ENCODE results near the gene LAMA4.
"Not testable (repeated sequence)": the region's sequence is repeated elsewhere in the genome, so short reads cannot be mapped to it uniquely, and the experiment has no call there.

The LAMA4 gene

DNA sequence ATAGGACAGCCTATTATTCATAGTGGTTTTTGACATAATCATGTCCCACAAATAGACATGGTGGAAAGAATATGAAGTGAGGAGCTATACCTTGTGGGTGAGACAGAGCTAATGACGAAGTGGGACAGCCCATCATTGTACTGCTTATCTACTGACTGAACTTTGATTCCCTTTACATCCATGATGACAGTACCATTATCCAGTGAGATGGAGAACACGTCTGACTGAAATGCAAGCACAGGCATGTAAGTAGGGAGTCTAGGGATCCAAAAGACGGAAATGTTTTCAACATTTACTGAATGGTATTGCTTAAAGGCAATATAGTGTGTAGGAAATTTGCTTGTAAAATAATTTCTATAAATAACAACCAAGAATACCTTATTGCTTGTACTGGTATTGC is 123.5 kb downstream of the LAMA4 start:
- FAIRE-seq = no peak

DNA sequence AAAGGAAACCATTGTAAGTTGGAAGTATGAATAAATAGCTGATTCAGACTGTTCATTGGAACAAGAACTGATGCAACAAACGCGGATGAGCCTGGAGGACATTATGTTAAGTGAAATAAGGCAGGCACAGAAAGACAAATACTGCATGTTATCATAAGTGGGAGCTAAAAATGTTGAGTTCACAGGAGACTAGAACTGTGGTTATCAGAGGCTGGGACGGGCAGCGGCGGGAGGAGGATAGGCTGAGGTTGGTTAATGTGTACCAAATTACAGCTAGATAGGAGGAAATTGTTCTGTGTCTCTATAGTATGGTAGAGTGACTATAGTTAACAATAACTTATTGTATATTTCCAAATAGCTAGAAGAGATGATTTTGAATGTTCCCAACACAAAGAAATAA is 126.2 kb downstream of the LAMA4 start:
- FAIRE-seq = no peak

DNA sequence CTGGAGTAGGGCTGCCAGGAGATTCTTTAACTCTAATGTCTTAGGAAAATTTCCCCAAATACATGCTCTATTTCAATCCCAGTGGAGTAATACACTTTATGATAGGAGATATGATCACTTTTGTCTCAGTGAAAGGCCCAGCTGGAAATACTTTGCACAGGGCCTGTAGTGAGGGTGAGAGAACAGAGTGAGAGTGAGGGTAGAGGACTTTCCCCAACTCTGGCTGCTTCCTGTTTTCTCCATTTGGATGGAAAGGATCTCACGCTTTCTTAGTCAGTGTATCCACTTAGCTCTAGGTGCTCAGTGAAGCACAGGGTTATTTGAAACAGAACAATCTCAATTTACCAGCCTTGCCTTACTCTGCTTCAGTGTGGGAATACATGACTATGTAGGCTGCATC is 130.4 kb downstream of the LAMA4 start:
- FAIRE-seq = no peak

DNA sequence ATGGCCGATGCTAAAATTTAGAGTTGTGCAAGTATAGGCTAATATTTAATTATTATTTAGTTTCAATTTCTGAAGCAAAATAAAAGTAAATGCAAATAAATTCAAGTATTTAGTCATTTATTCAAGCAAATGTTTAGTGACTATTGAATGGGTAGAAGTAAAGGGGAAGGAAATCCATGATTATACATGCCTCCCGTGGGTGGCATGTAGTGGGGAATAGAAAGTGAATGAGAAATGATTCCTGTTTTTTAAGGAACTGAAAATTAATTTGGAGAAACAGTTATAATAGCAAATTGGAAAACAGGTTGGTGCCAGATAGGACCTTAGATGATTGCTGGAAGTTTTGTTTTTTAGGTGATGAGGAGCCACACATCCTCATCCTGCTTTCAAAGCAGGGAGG is 131.6 kb downstream of the LAMA4 start:
- no peak for FAIRE-seq

DNA sequence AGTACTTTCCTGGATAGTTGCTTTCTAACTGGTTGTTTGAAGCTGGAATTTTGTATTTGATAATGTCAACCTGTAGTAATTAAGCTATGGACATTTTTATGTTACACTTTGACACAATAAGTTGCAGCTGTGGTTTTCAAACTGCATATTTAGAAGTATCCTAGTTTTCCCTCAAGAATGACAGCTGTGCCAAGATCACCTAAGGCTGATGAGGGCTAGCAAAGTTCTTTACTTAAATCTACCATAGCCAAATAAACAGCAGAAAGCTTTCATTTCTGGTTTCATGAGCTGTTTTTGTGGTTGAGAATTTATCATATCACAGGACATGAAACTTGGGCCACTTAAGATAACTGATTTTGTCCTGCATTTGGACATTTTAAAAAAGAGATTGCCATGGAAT is 136.3 kb downstream of the LAMA4 start:
- FAIRE-seq = no peak

DNA sequence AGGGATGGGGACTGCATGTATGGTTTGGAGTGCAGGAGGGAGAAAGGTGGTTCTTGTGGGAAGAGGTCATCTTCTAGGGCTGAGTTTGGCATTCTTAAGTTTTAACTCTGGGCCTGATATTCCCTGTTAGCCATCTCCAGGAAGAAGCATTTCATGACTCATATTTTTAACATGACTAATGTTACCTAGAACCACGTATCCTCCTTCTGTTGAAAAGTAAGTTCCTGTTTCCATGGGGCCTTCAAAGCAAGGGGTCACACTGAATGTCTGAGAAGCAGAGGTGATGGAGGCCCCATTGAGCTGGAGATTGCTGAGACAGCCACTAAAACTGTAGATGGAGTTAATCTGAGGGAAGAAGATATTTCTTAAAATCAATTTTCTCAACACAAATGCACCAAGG is 136.8 kb downstream of the LAMA4 start:
- no peak for FAIRE-seq

DNA sequence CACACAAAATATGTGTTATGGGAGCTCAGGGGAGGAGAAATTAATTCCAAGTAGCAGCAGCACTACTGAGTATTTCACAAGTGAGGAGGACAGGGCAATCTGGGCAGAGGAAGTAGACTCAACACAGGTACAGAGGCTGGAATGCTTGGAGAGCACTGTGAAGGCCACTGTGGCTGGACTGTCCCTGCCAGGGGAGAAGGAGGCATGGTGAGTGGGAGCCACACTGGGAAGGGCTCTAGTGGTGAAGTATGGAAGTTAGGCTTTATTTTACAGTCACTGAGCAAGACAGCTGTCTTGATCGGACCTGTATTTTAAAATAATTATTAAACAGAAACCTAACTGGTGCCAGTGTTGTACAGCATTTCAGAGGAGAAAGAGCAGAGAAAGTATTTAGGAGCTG is 138.1 kb downstream of the LAMA4 start:
- no peak for FAIRE-seq

DNA sequence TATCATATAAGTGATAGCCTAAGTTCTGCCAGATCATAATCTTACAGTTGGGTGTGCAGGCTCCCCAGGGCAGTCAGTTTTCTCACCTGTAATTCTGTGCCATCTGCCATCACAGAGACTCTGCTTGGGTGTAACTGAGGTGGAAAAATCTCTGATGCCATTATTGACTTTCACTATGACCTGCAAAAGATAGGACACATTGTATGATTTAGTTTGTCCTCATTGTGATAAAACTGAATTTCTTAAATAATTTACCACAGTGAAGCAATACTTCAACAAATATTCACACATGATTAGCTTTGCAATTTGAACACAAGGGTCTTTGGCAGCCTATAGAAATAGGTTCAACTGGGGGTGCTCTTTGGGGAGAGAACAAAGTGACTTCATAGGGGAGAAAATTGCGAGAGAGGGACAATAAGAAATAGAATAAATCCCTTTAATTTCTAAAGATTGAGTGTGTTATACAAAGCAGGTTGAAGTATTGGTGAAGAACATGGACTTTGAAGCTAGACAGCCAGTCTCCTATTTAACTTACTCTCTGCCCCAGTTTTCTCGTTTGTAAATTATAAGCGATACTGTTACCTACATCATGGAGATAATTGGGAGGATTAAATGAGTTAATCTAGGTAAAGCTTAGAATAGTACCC is 139.7 kb downstream of the LAMA4 start:
- no peak for FAIRE-seq

DNA sequence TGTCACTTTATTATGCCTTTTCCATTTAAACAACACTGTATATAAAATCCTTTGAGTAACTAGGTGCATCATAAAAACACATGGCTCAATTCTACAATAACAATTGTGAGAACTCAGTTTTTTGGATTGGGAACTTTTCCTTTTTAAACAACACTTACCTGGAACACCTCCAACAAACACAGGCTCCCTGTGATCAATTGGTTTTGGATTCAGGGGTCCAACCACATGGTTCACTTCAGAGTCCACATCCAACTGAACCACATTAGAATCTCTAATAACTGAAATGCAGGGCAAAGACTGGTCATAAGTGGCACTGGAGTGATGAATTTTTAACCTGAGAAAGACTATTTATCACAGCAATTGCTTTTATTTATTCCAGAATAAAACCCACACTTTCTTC is 140.4 kb downstream of the LAMA4 start:
- FAIRE-seq = no peak

DNA sequence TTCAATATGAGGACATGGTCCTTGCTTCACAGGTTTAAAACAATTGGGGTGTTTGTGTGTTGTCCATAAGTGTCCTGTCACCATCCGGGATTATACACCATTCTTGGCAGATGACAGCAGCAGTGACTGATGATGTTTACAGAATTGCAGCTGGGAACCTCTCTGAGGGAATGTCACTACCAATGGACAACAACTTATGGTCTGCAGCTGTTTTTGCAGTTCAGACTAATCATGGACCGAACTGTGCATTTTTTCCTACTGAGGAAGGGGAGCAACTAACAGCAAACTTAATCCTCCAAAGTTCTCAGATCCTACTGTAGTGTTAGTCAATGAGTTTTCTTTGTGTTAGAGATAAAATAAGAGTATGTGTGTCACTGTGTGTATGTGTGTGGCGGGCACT is 140.9 kb downstream of the LAMA4 start:
- no peak for FAIRE-seq

DNA sequence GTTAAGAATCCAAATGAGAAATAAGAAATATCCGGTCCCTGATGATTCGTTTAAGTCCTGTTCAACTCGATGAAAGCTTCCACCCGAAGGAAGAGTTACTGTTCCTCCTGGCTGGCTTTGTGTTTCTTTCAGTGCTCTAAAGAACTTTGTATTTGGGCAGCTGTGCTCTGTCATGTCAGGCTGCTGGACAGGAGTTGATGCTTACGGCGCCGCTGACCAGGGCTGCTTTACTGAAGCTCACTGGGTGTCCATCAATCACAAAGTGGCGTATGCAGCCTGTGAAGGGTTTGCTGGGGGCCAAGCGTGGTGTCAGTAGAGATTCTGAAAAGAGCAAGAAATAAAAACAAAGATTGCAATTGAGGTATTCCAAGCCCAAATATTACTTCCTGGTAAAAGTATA is 145.1 kb downstream of the LAMA4 start:
- FAIRE-seq = no peak

DNA sequence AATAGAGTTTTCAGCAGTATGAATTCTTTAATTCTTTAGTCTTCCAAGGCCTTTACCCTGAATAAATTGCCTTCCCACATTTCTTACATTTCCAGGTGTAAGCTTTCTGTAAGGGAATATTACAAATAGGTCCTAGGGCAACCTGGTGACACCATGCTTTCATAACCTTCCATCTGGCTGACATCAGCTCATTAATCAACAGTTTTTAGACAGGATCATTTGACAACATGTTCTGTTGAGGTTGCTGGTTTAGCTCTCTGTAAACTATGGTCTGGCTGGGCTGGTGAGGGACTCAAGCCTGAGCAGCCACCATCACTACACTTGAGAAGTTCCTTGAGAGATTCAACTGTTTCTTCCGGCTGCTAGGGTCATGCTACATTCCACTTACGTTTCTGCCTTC is 147.8 kb downstream of the LAMA4 start:
- no peak for FAIRE-seq

DNA sequence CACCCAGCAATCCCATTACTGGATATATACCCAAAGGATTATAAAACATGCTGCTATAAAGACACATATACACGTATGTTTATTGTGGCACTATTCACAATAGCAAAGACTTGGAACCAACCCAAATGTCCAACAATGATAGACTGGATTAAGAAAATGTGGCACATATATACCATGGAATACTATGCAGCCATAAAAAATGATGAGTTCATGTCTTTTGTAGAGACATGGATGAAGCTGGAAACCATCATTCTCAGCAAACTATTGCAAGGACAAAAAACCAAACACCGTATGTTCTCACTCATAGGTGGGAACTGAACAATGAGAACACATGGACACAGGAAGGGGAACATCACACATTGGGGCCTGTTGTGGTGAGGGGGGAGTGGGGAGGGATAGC is 148.3 kb downstream of the LAMA4 start:
- not testable (repeated sequence) for FAIRE-seq

DNA sequence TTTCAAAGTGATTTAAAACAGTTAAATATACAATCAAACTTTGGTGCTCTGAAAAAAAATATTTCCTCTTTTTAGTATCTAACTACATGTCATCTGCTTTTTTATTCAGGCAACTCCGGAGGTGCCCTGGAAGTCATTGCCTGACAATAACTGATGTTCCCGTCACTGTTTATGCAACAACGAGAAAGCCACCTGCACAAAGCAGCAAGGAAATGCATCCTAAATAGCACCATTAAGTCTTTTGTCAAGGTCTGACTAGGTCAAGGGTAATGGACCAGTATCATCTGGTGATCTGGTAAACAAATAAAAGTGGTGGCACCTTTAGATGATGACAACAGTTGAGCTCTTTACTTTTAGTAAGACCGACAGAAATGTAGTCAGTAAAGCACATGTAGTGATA is 153.8 kb downstream of the LAMA4 start:
- FAIRE-seq = no peak

DNA sequence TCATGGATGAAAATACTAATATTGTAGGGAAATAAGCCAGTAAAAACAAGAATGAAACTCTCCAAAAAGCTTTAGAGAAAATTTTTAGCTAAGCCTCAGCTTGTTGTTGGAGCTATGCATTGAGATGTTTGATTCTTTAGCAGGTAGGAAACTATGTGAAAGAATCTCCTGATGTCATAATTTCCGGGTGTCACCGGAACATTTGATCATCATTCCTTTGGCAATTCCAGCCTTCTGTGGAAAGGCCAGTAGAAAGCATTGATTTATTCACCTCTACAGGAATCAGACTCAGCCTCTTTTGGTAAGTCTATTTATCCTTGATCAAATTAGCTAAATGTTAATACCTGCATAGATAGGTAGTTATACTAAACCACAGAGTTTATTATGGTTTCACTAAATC is 157.5 kb downstream of the LAMA4 start:
- no peak for FAIRE-seq

DNA sequence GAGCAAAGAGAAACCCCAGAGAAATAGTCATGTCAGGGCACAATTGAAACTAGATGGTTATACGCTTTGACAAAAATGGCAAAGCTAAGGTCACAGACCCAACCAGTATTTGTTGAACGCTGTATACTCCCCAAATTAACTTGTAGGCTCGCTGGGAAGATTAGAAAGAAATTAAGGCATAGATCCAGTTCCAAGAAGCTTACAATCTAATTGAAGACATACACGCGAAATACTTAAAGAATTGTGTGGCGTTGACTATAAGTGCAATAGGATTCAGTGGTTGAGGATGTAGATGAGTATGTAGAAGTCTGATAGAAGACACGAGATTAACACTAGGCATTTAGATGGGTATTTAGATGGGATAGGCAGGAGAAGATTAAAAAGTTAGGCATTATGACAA is 166.5 kb downstream of the LAMA4 start:
- FAIRE-seq = no peak

DNA sequence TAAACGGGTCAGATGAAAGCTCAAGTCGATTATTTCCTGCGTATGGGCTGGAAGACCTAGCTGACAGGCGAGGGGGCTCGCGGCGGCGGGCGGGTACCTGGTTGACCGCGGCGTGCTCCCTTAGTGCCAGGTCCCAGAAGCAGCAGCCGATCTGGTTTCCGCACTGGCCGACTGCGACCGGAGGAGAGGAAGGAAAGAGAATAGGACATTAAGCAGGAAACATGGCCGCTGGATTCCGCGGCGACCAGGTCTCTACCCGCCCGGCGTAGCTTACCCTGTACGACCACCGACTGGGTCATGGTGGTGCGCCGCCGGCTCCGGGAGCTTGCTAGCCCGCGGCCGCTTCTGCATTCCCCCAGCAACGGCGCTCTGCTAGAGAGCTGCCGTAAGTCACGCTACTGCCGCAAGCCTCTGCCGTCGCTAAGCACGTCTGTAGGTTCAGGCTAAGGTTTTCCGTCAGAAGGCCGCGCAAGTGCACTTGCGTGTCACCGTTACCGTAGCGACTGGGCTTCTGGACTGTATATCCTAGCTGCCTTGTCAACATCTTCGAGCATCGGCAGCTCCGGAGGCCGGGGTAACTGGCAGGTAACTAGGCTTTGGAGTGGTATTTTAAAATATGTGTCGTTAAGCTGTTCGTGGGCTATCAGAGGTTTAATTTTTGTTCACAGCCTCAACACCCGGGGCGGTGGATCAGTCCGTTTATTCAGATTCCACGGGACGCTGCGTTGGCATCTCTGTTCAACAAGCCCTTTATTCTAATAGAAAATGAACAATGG is 167.0 kb downstream of the LAMA4 start, which contains the start of the genes FAM229B and TUBE1:
TSS of gene FAM229B (plus strand) at position 456 of the 776 bp plus-strand sequence. CDS start 11,693 bp downstream, outside the sequence.
TSS of gene TUBE1 (minus strand) at position 347 of the 776 bp plus-strand sequence. CDS start at position 299, 48 bp downstream.
- peak; percentile 84 for FAIRE-seq

DNA sequence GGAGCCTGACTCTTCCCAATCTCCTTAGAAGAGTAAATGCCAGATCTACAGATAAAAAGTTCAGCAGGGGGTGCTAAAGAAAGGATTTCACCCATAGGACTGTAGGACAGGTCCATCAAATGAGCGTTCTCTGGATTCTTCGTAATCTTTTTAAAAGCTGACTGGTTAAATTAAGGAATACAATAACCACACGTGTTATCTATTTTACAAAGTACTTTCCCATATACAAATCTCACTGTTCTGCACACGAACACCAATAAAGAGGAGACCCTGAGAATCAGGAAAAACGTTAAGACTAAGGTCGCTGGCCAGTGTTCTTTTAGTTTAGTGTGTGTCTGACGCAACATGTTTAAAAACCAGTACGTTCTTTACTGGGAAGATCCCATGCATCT is 167.6 kb downstream of the LAMA4 start:
- no peak for FAIRE-seq

DNA sequence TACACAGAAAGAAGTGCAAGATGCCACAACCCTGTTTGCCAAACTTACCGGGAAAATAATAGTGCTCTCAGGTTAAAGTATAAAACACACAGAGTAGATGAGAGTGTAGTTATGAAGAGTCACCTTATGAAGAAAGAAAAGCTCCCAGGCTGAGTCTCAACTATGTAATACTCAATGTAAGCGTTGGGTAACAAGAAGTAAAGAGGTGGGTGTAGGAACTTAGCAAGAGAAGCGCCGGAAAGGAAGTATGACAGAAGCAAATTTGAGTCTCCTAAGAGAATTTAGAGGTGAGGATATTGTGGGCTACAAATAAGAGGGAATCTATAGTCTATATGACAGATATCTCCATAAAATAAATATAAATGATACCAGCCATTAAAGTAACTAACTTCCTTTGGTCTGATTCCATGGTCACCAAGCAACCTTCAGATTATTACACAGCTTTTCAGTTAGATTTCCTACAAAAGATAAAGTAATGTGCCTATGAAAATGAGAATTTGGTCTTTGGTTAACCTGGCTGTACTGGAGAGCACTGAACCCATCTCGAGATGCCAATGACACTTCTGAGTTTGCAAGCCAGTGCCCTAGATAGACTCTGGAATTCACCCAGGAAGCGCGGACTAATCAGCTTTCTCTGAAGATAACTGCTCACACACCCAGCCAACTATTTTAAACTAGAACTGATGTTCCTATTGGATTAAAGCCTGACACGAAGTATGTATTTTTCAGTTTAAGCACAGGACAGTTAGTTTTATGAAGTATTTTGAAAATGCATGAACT is 168.9 kb downstream of the LAMA4 start:
- no peak for FAIRE-seq

DNA sequence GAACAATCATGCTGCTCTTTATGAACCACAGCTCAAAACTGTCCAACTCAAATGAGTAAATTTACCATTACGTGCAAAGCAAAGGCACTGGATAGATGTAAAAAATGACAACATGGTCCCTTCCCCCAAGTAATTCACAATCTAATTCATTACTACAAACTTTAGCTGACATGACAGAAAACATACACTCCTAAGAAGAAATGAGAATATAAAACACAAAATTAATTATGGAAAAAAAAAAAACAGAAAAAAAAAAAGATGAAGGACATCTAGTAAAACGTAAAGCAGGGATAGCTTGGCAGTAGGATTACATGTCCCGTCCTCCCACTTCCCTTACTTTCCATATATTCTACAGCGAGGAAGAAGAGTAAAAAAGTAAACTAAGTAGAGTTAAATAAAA is 172.8 kb downstream of the LAMA4 start:
- no peak for FAIRE-seq

DNA sequence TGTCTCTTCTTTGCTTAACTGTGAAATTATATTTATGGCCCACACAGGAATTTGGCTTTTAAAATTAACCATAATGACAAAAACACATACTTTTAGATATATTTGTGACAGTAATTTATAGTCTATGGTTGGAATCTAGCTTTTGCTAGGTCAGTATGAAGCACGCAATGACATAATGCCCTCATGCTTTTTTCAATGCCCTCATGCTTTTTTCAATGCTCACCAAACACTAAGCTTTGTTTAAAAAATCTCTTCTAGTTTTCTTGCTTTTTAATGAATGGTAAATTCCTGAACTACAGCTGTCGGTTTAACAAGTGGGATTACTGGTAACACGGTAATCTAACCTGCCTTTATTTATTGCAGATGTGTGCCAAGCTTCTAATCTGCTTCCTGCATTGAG is 187.8 kb downstream of the LAMA4 start:
- FAIRE-seq = no peak

DNA sequence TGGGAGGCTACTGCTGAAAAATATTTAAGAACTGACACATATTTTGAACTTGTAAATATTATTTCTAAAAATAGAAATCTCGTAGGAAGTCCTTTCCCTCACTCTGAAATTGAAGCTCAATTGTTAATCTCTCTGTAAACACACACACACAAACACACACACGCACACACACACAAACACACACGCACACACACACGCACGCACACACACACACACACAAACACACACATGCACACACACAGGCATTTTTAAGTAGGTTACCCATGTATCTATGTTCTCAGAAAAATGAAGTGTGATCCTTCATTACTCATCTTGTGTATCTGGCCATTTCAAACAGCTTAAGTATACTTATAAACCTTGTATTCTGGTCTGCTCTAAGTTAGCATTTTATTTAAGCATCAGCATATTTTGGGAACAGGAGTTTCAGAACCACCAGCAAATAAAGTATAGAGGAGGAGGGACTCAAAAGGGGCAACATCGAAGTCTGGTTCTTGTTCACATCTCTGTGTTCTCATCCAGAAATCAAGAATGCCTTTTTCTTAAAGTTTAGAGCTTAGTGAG is 188.9 kb downstream of the LAMA4 start:
- FAIRE-seq = no peak

DNA sequence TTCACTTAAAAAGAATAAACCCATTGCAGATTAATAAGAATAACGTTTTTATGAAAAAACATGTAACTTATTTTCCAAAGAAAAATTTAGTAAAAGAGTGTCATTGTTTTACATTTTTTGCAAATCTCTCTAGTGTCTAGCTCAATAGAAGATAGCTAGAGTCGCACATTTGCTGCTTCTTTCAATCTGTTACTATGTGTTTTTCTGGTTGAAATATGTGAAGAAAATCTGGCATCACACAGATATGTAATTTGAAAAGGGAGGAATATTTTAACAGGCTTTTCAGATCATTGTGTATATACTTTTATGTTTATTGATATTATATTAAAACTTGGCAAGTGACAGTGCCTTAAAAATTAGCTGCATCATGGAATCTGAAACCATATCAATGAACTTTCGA is 191.4 kb downstream of the LAMA4 start:
- FAIRE-seq = no peak

DNA sequence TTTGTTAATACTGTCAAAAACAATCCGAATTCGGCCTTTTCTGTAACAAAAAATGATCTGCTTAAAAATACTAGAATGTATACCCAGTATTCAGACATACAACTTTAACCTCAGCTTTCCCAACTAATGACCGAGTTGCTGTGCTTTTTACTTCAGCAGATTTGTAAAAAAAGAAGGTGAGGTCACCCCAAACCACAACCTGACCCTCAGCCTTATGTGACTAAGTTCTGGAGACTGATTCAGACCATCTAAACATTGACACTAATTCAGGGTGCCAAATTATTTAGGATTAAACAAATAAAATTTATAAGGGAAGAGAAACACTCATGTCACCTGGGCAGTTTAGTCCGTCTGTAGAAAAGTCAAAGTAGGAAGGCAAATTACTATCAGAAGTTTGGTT is 192.8 kb downstream of the LAMA4 start:
- FAIRE-seq = no peak

Data from A204.1 (cell line).